ENCODE results near the gene SNX10. TPM values are rescaled to one million over a fixed set of nuclear protein-coding genes. Genes with fewer than 3 reads are reported as not detected.

Gene SNX10
- total RNA-seq, 2 donors from 2014 or later, result 13.2 to 19.3 TPM

- DNase-seq, result no peak
- Histone ChIP-seq H3K4me3 (ENCODE audit: low read length) (no peak overlapping the region), H3K27me3 (ENCODE audit: control insufficient read depth, insufficient read depth, low read length, poor library complexity, severe bottlenecking) (peaks cover 14% of the 10 kb centered on the region), H3K9ac (ENCODE audit: extremely low read depth, low read length, poor library complexity, severe bottlenecking) (no peak overlapping the region), H3K4me1 (ENCODE audit: control insufficient read depth, insufficient read depth, low read length) (no peaks in the 10 kb centered on the region), H3K9me3 (ENCODE audit: control insufficient read depth, low read length) (no peaks in the 10 kb centered on the region), H3K36me3 (ENCODE audit: control insufficient read depth, insufficient read depth, low read length) (no peaks in the 10 kb centered on the region), H3K27ac (ENCODE audit: low read depth, low read length) (no peak overlapping the region)
- Mint-ChIP-seq H3K4me1 (peaks cover 1% of the 10 kb centered on the region), H3K36me3 (ENCODE audit: low read depth) (no peaks in the 10 kb centered on the region), H3K4me3 (no peak overlapping the region), H3K9me3 (no peaks in the 10 kb centered on the region), H3K27ac (no peak overlapping the region), H3K27me3 (ENCODE audit: insufficient read depth) (peaks cover 15% of the 10 kb centered on the region)
- 81 to 96% methylated on average over 5 to 10 of the region's 10 CpGs for WGBS, 2 experiments (ENCODE audit: insufficient coverage in 1 of 2, insufficient read length in 1 of 2)
- no peak for TF ChIP-seq CTCF (conservative IDR thresholded peaks at IDR 0.05)
Observed at GRCh38 chr7:26381476-26382353, 90.1 kb downstream of the SNX10 start.

- no peaks in the 10 kb centered on the region for H3K9me3 Mint-ChIP-seq
- no peak overlapping the region for H3K9ac ChIP-seq (ENCODE audit: extremely low read depth, low read length, poor library complexity, severe bottlenecking)
- no peak overlapping the region for H3K27ac Mint-ChIP-seq
- no peak overlapping the region for H3K4me3 Mint-ChIP-seq
- no peaks in the 10 kb centered on the region for H3K9me3 ChIP-seq (ENCODE audit: control insufficient read depth, low read length)
- no peaks in the 10 kb centered on the region for H3K27me3 Mint-ChIP-seq (ENCODE audit: insufficient read depth)
- H3K27ac ChIP-seq (ENCODE audit: low read depth, low read length), result no peak overlapping the region
- H3K27me3 ChIP-seq (ENCODE audit: control insufficient read depth, insufficient read depth, low read length, poor library complexity, severe bottlenecking), result no peaks in the 10 kb centered on the region
- H3K4me1 ChIP-seq (ENCODE audit: control insufficient read depth, insufficient read depth, low read length), result no peaks in the 10 kb centered on the region
- H3K36me3 Mint-ChIP-seq (ENCODE audit: low read depth), result no peaks in the 10 kb centered on the region
- no peak overlapping the region for H3K4me3 ChIP-seq (ENCODE audit: low read length)
- peak; percentile 5 for TF ChIP-seq CTCF (conservative IDR thresholded peaks at IDR 0.05)
- DNase-seq, result no peak
- no peaks in the 10 kb centered on the region for H3K36me3 ChIP-seq (ENCODE audit: control insufficient read depth, insufficient read depth, low read length)
- H3K4me1 Mint-ChIP-seq, result peaks cover 7% of the 10 kb centered on the region
Observed at GRCh38 chr7:26385240-26385639, 93.6 kb downstream of the SNX10 start.

GRCh38 chr7:26387731-26388130, 96.1 kb downstream of the SNX10 start:
- Mint-ChIP-seq H3K9me3 (no peaks in the 10 kb centered on the region), H3K27ac (no peak overlapping the region), H3K27me3 (ENCODE audit: insufficient read depth) (peaks cover 4% of the 10 kb centered on the region), H3K4me3 (no peak overlapping the region), H3K36me3 (ENCODE audit: low read depth) (no peaks in the 10 kb centered on the region), H3K4me1 (peaks cover 6% of the 10 kb centered on the region)
- Histone ChIP-seq H3K9me3 (ENCODE audit: control insufficient read depth, low read length) (no peaks in the 10 kb centered on the region), H3K36me3 (ENCODE audit: control insufficient read depth, insufficient read depth, low read length) (no peaks in the 10 kb centered on the region), H3K9ac (ENCODE audit: extremely low read depth, low read length, poor library complexity, severe bottlenecking) (no peak overlapping the region), H3K4me3 (ENCODE audit: low read length) (no peak overlapping the region), H3K4me1 (ENCODE audit: control insufficient read depth, insufficient read depth, low read length) (no peaks in the 10 kb centered on the region), H3K27ac (ENCODE audit: low read depth, low read length) (no peak overlapping the region), H3K27me3 (ENCODE audit: control insufficient read depth, insufficient read depth, low read length, poor library complexity, severe bottlenecking) (peaks cover 13% of the 10 kb centered on the region)
- TF ChIP-seq CTCF (conservative IDR thresholded peaks at IDR 0.05), result no peak
- WGBS, 2 experiments (ENCODE audit: insufficient coverage in 1 of 2, insufficient read length in 1 of 2), result 50 to 79% methylated on average over 1 to 2 of the region's 2 CpGs
- no peak for DNase-seq
